Hepatocyte (in vitro differentiated cells): ENCODE measurements around the gene TMED5. TPM values are rescaled to one million over a fixed set of nuclear protein-coding genes. Genes with fewer than 3 reads are reported as not detected.

Experiments used
- DNase-seq: peaks from one replicate; pipeline ENCODE4 v3.0.0-alpha.2; 2016; ENCODE audit warnings: low spot score
- H2AFZ ChIP-seq: fragments of 200-600 bp; sonication (generic); 2 replicates; pipeline ENCODE4 v1.6.0; 2016; ENCODE audit warnings: antibody characterized with exemption, mild to moderate bottlenecking
- H3K27ac ChIP-seq: fragments of 200-600 bp; sonication (generic); 2 replicates; pipeline ENCODE4 v1.5.1; 2016; ENCODE audit warnings: mild to moderate bottlenecking
- H3K27me3 ChIP-seq: fragments of 200-600 bp; sonication (generic); 2 replicates; pipeline ENCODE4 v1.6.1; 2016
- H3K36me3 ChIP-seq: fragments of 200-600 bp; sonication (generic); replicated peaks from 2 replicates; pipeline ENCODE4 v1.5.1; 2016; ENCODE audit warnings: low read depth; ENCODE audit not compliant: insufficient read depth
- H3K4me1 ChIP-seq: fragments of 200-600 bp; sonication (generic); 2 replicates; pipeline ENCODE4 v1.5.1; 2016; ENCODE audit warnings: mild to moderate bottlenecking, moderate library complexity; ENCODE audit not compliant: insufficient read depth
- H3K4me2 ChIP-seq: fragments of 200-600 bp; sonication (generic); 2 replicates; pipeline ENCODE4 v1.6.0; 2016
- H3K4me3 ChIP-seq: fragments of 200-600 bp; sonication (generic); 2 replicates; pipeline ENCODE4 v1.5.1; 2016; ENCODE audit warnings: mild to moderate bottlenecking
- H3K79me2 ChIP-seq: fragments of 200-600 bp; sonication (generic); 2 replicates; pipeline ENCODE4 v1.6.0; 2017; ENCODE audit warnings: mild to moderate bottlenecking
- H3K9me2 ChIP-seq: fragments of 200-600 bp; sonication (generic); replicated peaks from 2 replicates; pipeline ENCODE4 v1.6.0; 2017; ENCODE audit warnings: mild to moderate bottlenecking; ENCODE audit not compliant: insufficient read depth
- H3K9me3 ChIP-seq: fragments of 200-600 bp; sonication (generic); 2 replicates; pipeline ENCODE4 v1.5.1; 2016; ENCODE audit warnings: low read depth, mild to moderate bottlenecking
- H4K20me1 ChIP-seq: fragments of 200-600 bp; sonication (generic); 2 replicates; pipeline ENCODE4 v1.6.0; 2016; ENCODE audit warnings: mild to moderate bottlenecking; ENCODE audit not compliant: insufficient read depth, poor library complexity, severe bottlenecking
- EZH2 ChIP-seq: fragments of 200-600 bp; sonication (generic); IDR thresholded peaks from 2 replicates; pipeline ENCODE4 v1.6.1; 2016; ENCODE audit warnings: antibody characterized with exemption, mild to moderate bottlenecking, borderline replicate concordance
- EZH2phosphoT487 ChIP-seq: fragments of 200-600 bp; sonication (generic); IDR thresholded peaks from one replicate; pipeline ENCODE4 v1.6.1; 2018; ENCODE audit warnings: antibody characterized with exemption, mild to moderate bottlenecking, low read depth, moderate library complexity; ENCODE audit not compliant: unreplicated experiment, severe bottlenecking
- WGBS: methylation state at CpG from one replicate; pipeline ENCODE4 v1.1.6; 2016; ENCODE audit warnings: low lambda C conversion rate; ENCODE audit errors: missing lambda C conversion rate; 5-methylcytosine and 5-hydroxymethylcytosine counted together
- polyA plus RNA-seq: library from polyadenylated mRNA; unstranded; fragments of >200 nt; fragmentation: Nextera tagmentation; extraction: Ambion mirVana; gene quantifications from 2 replicates; pipeline ENCODE4 v1.2.1, GENCODE V29; 2016
- total RNA-seq: library from RNA; depleted of rRNA; stranded (reverse); fragments of >200 nt; gene quantifications from 2 replicates; pipeline ENCODE4 v1.2.3, GENCODE V29; 2014
- TF ChIP-seq, protein P1 (sequence below): fragments of 200-600 bp; sonication (generic); IDR thresholded peaks from 2 replicates; pipeline ENCODE4 v1.5.1; 2016; ENCODE audit warnings: antibody characterized with exemption, mild to moderate bottlenecking; ENCODE audit not compliant: poor library complexity

The TMED5 gene
- total and polyA plus RNA-seq, 2 experiments from 2014 or later = 78.2 to 119 TPM

DNA sequence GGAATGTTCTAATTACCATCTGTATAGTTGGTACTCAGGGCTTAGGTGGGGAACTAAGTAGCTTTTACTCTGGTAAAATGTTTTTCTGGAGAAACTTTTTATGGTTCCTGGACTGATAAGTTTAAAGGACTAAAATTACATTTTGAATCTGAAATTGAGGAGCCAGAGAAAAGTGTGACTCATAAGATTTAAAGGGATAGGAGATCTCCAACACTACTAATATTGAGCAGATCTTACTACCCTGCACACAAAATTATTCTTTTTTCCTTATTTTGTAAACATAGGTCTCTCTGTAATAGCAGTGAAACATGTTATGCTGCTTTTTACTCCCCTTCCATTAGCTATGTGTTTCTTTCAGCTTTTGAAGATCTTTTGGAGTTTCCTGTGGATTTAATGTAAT, 68.7 kb downstream of the TMED5 start:
- no peaks in the 10 kb centered on the region for H3K36me3 ChIP-seq
- peaks cover 8% of the 10 kb centered on the region for H4K20me1 ChIP-seq
- H2AFZ ChIP-seq = no peak overlapping the region
- H3K4me2 ChIP-seq = no peak overlapping the region
- peaks cover 4% of the 10 kb centered on the region for H3K9me3 ChIP-seq
- no peak for DNase-seq
- no peaks in the 10 kb centered on the region for H3K9me2 ChIP-seq
- no peak overlapping the region for H3K27ac ChIP-seq
- no peaks in the 10 kb centered on the region for H3K27me3 ChIP-seq
- peaks cover 75% of the 10 kb centered on the region for H3K79me2 ChIP-seq
- no peak overlapping the region for H3K4me3 ChIP-seq
- TF ChIP-seq, protein P1, sequence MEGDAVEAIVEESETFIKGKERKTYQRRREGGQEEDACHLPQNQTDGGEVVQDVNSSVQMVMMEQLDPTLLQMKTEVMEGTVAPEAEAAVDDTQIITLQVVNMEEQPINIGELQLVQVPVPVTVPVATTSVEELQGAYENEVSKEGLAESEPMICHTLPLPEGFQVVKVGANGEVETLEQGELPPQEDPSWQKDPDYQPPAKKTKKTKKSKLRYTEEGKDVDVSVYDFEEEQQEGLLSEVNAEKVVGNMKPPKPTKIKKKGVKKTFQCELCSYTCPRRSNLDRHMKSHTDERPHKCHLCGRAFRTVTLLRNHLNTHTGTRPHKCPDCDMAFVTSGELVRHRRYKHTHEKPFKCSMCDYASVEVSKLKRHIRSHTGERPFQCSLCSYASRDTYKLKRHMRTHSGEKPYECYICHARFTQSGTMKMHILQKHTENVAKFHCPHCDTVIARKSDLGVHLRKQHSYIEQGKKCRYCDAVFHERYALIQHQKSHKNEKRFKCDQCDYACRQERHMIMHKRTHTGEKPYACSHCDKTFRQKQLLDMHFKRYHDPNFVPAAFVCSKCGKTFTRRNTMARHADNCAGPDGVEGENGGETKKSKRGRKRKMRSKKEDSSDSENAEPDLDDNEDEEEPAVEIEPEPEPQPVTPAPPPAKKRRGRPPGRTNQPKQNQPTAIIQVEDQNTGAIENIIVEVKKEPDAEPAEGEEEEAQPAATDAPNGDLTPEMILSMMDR = no peak
- TF ChIP-seq EZH2phosphoT487 (no peak), EZH2 (no peak)
- peaks cover 7% of the 10 kb centered on the region for H3K4me1 ChIP-seq

DNA sequence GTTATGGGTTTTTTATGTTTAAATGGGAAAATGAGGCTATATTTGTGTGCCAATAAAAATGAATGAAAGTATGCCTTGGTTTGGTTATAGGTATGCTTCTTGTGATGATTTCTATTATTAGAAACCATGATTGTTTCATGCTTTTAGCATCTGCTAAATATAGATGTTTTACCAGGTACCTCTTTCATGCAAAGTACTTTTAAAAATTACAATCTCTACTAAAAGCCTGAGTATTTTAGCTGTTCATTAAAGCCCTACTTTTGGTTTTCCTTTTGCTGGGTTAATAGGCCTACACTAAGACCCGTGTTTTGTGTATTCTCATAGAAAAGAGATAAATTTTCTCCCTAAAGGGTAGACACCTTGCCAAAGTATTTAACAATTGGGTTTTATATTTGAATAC, 69.1 kb downstream of the TMED5 start:
- peaks cover 4% of the 10 kb centered on the region for H3K9me3 ChIP-seq

DNA sequence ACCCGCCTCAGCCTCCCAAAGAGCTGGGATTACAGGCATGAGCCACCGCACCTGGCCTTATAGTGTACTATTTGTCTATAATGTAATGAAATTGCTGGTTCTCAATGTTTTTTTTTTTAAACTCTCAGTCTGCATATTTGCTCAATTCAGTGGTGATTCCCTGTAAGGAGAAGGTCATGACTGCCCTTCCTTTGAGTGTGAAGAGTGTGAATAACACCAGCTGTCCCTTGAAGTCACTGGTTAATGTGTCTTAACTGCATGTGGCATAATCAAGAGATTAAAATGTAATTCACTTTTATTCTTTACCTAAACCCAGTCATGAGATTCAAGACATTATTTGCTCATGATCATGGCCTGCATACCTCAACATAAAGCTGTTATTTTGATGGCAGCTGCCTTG, 70.6 kb downstream of the TMED5 start:
- 83% methylated on average over 2 of the region's 2 CpGs for WGBS

More for the DNA sequence above, 69.1 kb downstream of the TMED5 start:
- Histone ChIP-seq H3K9me2 (no peaks in the 10 kb centered on the region), H2AFZ (no peak overlapping the region), H3K36me3 (no peaks in the 10 kb centered on the region), H3K4me2 (no peak overlapping the region), H3K27me3 (no peaks in the 10 kb centered on the region), H3K79me2 (peaks cover 79% of the 10 kb centered on the region), H4K20me1 (peaks cover 8% of the 10 kb centered on the region), H3K4me3 (no peak overlapping the region), H3K27ac (no peak overlapping the region), H3K4me1 (peaks cover 7% of the 10 kb centered on the region)
- TF ChIP-seq EZH2phosphoT487 = no peak
- no peak for TF ChIP-seq EZH2
- TF ChIP-seq, protein P1 = no peak
- no peak for DNase-seq
- WGBS = 78% methylated on average over 1 of the region's 1 CpG

DNA sequence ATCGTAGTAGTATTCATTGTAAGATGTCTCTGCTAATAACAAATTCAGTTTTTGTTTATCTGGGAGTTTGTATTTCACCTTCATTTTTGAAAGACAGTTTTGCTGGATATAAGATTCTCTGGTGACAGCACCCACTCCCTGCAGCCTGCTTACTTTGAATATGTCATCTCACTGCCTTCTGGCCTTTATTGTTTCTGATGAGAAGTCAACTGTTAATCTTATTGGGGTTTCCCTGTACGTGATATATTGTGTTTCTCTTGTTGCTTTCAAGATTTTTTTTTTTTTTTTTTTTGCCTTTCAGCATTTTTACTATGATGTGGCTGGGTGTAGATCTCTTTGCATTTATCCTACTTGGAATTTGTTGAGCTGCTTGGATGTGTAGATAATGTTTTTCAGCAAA, 71.9 kb downstream of the TMED5 start:
- Histone ChIP-seq H3K27me3 (no peaks in the 10 kb centered on the region), H3K79me2 (peaks cover 97% of the 10 kb centered on the region), H3K27ac (no peak overlapping the region), H3K9me2 (no peaks in the 10 kb centered on the region), H4K20me1 (peaks cover 11% of the 10 kb centered on the region), H3K9me3 (peaks cover 4% of the 10 kb centered on the region), H3K4me3 (no peak overlapping the region), H3K36me3 (no peaks in the 10 kb centered on the region), H2AFZ (no peak overlapping the region), H3K4me1 (peaks cover 7% of the 10 kb centered on the region), H3K4me2 (no peak overlapping the region)
- TF ChIP-seq EZH2phosphoT487 (no peak), EZH2 (no peak)
- TF ChIP-seq, protein P1 = no peak
- 95% methylated on average over 2 of the region's 2 CpGs for WGBS
- DNase-seq = no peak

More for the DNA sequence above, 70.6 kb downstream of the TMED5 start:
- H3K36me3 ChIP-seq = no peaks in the 10 kb centered on the region
- peaks cover 7% of the 10 kb centered on the region for H3K4me1 ChIP-seq
- H3K9me2 ChIP-seq = no peaks in the 10 kb centered on the region
- no peak overlapping the region for H3K27ac ChIP-seq
- no peak overlapping the region for H3K4me3 ChIP-seq
- H3K9me3 ChIP-seq = peaks cover 4% of the 10 kb centered on the region
- no peaks in the 10 kb centered on the region for H3K27me3 ChIP-seq
- H3K4me2 ChIP-seq = no peak overlapping the region
- H2AFZ ChIP-seq = no peak overlapping the region
- no peak for DNase-seq
- TF ChIP-seq EZH2 = no peak
- peaks cover 92% of the 10 kb centered on the region for H3K79me2 ChIP-seq
- peaks cover 11% of the 10 kb centered on the region for H4K20me1 ChIP-seq
